Hippocampal formation (tissue), 2 donors: ENCODE measurements around the gene NCAPD2.

Source experiments
- DNase-seq, 2 donors: peaks; one replicate each; lab custom pipeline; 2025; lab: John Stamatoyannopoulos, UW

The NCAPD2 gene

GRCh38 chr12:6493497-6494257, at the start of gene NCAPD2:
TSS of gene NCAPD2 (plus strand) at chr12:6494102. CDS start at chr12:6495099, 997 bp downstream.
- peak; percentile 96 to 97 for DNase-seq

- no peak for DNase-seq
These were observed 48.9 kb upstream of the NCAPD2 start, which contains the start of gene CD27 for GRCh38 chr12:6444704-6445688. TSS of gene CD27 (plus strand) at chr12:6444955. CDS start at chr12:6445096, 141 bp downstream.

- DNase-seq, result no peak
These were observed 43.6 kb upstream of the NCAPD2 start for GRCh38 chr12:6450091-6450868.

GRCh38 chr12:6450869-6451347, 43.0 kb upstream of the NCAPD2 start:
- no peak for DNase-seq

- DNase-seq, result peak; percentile 85 to 87
These were observed 42.3 kb upstream of the NCAPD2 start, which contains the start of gene TAPBPL for GRCh38 chr12:6451348-6452244. TSS of gene TAPBPL (plus strand) at chr12:6452042. CDS start at chr12:6452249, 207 bp downstream.

- peak in 1 of 2 donors; percentile 66 for DNase-seq
These were observed 41.5 kb upstream of the NCAPD2 start for GRCh38 chr12:6452245-6452943.

- no peak for DNase-seq
These were observed 40.8 kb upstream of the NCAPD2 start for GRCh38 chr12:6452944-6453630.

GRCh38 chr12:6457220-6457945, 36.5 kb upstream of the NCAPD2 start:
- no peak for DNase-seq

GRCh38 chr12:6458281-6459003, 35.5 kb upstream of the NCAPD2 start:
- no peak for DNase-seq

GRCh38 chr12:6459004-6459337, 34.9 kb upstream of the NCAPD2 start:
- DNase-seq, result no peak

- no peak for DNase-seq
These were observed 33.0 kb upstream of the NCAPD2 start for GRCh38 chr12:6460751-6461371.

- DNase-seq, result peak; percentile 25 to 27
These were observed 32.3 kb upstream of the NCAPD2 start for GRCh38 chr12:6461401-6462233.

GRCh38 chr12:6462234-6462995, 31.5 kb upstream of the NCAPD2 start:
- no peak for DNase-seq

- no peak for DNase-seq
These were observed 30.7 kb upstream of the NCAPD2 start for GRCh38 chr12:6463216-6463615.

GRCh38 chr12:6463858-6464257, 30.0 kb upstream of the NCAPD2 start:
- DNase-seq, result no peak

- DNase-seq, result no peak
These were observed 29.4 kb upstream of the NCAPD2 start for GRCh38 chr12:6464531-6464930.
